HEK293T (cell line): Measurements from ENCODE around the gene PPP2R5C.

Source experiments
- BHLHE40 ChIP-seq: fragments of 450-650 bp; IDR thresholded peaks from 2 replicates; pipeline ENCODE4 v1.6.1; 2016; ENCODE audit warnings: mild to moderate bottlenecking, moderate library complexity, borderline replicate concordance
- FOXK2 ChIP-seq: fragments of 450-650 bp; IDR thresholded peaks from 2 replicates; pipeline ENCODE4 v1.6.1; 2016; ENCODE audit warnings: mild to moderate bottlenecking
- FOXM1 ChIP-seq: fragments of 450-650 bp; IDR thresholded peaks from 2 replicates; pipeline ENCODE4 v1.6.1; 2017; ENCODE audit warnings: mild to moderate bottlenecking, borderline replicate concordance

GRCh38 chr14:101732118-101732517 is 29.4 kb upstream of the PPP2R5C start:
- TF ChIP-seq BHLHE40 (no peak), FOXM1 (no peak), FOXK2 (no peak)
